ENCODE results near the gene TNFRSF18. TPM values are rescaled to one million over a fixed set of nuclear protein-coding genes. Genes with fewer than 3 reads are reported as not detected.

Gene TNFRSF18
- total and polyA plus RNA-seq, 3 donors from 2014 or later, result 0.67 TPM; not detected in 2

GRCh38 chr1:1173793-1174415 is 32.5 kb downstream of the TNFRSF18 start, which contains the start of gene TTLL10:
TSS of gene TTLL10 (plus strand) at chr1:1173880. CDS start at chr1:1179216, 5,336 bp downstream.
- TF ChIP-seq, protein P1, sequence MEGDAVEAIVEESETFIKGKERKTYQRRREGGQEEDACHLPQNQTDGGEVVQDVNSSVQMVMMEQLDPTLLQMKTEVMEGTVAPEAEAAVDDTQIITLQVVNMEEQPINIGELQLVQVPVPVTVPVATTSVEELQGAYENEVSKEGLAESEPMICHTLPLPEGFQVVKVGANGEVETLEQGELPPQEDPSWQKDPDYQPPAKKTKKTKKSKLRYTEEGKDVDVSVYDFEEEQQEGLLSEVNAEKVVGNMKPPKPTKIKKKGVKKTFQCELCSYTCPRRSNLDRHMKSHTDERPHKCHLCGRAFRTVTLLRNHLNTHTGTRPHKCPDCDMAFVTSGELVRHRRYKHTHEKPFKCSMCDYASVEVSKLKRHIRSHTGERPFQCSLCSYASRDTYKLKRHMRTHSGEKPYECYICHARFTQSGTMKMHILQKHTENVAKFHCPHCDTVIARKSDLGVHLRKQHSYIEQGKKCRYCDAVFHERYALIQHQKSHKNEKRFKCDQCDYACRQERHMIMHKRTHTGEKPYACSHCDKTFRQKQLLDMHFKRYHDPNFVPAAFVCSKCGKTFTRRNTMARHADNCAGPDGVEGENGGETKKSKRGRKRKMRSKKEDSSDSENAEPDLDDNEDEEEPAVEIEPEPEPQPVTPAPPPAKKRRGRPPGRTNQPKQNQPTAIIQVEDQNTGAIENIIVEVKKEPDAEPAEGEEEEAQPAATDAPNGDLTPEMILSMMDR (IDR thresholded peaks at IDR 0.05), result no peak
- TF ChIP-seq POLR2A (IDR thresholded peaks at IDR 0.05), result no peak
- intact Hi-C loops (cut with DNase I; ENCODE audit: low total_unique reads), result no loop called here
- H3K9me3 ChIP-seq, result no peaks in the 10 kb centered on the region
- WGBS, 2 donors, result 44 to 50% methylated on average over 1 to 34 of the region's 35 CpGs
- no peak for DNase-seq
- H3K27me3 ChIP-seq, result no peaks in the 10 kb centered on the region
- H3K36me3 ChIP-seq (ENCODE audit: low read depth, missing control alignments), result no peaks in the 10 kb centered on the region
- no peak within 1 kb of the TSS for H3K27ac ChIP-seq
- H3K4me1 ChIP-seq, result no peaks in the 10 kb centered on the region
- H3K4me3 ChIP-seq, result no peak within 1 kb of the TSS

DNA sequence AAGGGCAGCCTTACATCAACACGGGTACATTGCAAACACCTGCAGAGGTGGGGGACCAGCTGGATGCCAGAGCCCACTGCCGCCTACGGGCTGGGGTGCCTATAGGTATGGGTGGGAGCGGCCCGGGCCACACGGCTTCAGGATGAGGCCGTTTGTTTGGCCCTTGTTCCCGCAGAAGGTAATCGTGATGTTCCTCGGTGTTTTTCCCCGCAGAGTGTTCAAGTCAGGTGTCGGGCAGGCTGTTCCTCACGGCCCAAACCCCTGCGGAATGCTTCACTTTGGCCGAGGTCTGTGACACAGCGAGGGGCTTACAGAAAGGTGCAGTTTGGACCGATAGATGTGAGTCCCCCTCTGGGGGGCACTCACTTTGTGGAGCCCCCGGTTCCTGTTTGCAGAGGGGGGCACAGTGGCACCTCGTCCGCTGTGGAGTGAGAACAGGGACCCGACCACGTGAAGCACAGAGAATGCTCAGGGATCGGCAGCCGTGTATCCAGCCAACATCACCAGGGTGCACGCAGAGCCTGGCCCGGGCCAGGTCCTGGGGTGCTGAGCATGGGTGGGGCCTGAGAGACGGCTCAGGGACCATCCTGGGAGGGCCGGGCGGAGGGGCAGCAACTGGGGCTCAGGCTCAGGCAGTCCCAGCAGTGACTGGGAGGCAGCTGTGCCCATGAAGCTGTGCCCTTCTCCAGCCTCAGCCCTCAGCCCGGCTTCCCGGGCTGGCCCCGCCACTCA is 33.2 kb downstream of the TNFRSF18 start:
- Histone ChIP-seq H3K27ac (no peak overlapping the region), H3K36me3 (ENCODE audit: low read depth, missing control alignments) (no peaks in the 10 kb centered on the region), H3K4me1 (no peaks in the 10 kb centered on the region), H3K4me3 (no peak overlapping the region), H3K9me3 (no peaks in the 10 kb centered on the region), H3K27me3 (no peaks in the 10 kb centered on the region)
- 61 to 64% methylated on average over 11 to 32 of the region's 32 CpGs for WGBS, 2 donors
- DNase-seq, result no peak
- intact Hi-C loops (cut with DNase I; ENCODE audit: low total_unique reads), result no loop called here
- no peak for TF ChIP-seq POLR2A (IDR thresholded peaks at IDR 0.05)
- TF ChIP-seq, protein P1 (IDR thresholded peaks at IDR 0.05), result no peak

- Histone ChIP-seq H3K27ac (no peak overlapping the region), H3K36me3 (ENCODE audit: low read depth, missing control alignments) (no peaks in the 10 kb centered on the region), H3K4me3 (no peak overlapping the region), H3K27me3 (no peaks in the 10 kb centered on the region), H3K9me3 (no peaks in the 10 kb centered on the region), H3K4me1 (no peaks in the 10 kb centered on the region)
- intact Hi-C loops (cut with DNase I; ENCODE audit: low total_unique reads), result no loop called here
- WGBS, 2 donors, result 79 to 85% methylated on average over 21 to 32 of the region's 33 CpGs
- no peak for DNase-seq
- TF ChIP-seq, protein P1 (IDR thresholded peaks at IDR 0.05), result no peak
- TF ChIP-seq POLR2A (IDR thresholded peaks at IDR 0.05), result no peak
These were observed 34.6 kb downstream of the TNFRSF18 start for GRCh38 chr1:1171546-1172340.

DNA sequence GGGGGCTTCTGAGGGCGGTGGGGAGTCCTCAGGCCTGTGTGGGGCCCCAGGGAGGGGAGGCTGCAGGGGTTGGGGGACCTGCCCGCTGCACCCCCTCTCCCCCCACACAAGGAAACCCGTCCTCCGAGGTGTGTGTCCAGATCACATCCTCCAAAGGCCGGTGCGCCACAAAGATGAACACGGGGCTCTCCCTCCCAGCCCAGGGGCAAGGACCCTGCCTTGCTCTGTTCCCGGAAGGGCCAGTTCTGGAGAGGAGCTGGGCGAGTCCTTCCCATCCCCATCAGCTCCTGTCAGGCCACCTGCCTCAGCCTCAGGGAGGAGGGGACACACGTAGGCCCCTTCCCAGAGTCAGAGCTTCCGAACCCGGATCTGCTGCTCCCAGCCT is 35.2 kb downstream of the TNFRSF18 start:
- WGBS, 2 donors, result 53 to 69% methylated on average over 4 to 12 of the region's 12 CpGs
- intact Hi-C loops (cut with DNase I; ENCODE audit: low total_unique reads), result no loop called here
- no peak for TF ChIP-seq POLR2A (IDR thresholded peaks at IDR 0.05)
- TF ChIP-seq, protein P1 (IDR thresholded peaks at IDR 0.05), result no peak
- H3K4me3 ChIP-seq, result no peak overlapping the region
- H3K27me3 ChIP-seq, result no peaks in the 10 kb centered on the region
- no peak for DNase-seq
- no peak overlapping the region for H3K27ac ChIP-seq
- no peaks in the 10 kb centered on the region for H3K36me3 ChIP-seq (ENCODE audit: low read depth, missing control alignments)
- H3K4me1 ChIP-seq, result no peaks in the 10 kb centered on the region
- H3K9me3 ChIP-seq, result no peaks in the 10 kb centered on the region

Measured in testis (tissue), 3 donors.